ENCODE measurements around the gene UBE2G2. TPM values are rescaled to one million over a fixed set of nuclear protein-coding genes. Genes with fewer than 3 reads are reported as not detected.

The UBE2G2 gene
- total and polyA plus RNA-seq, 2 of the 4 experiments (the other 2 are of a cell fraction): 65.4 to 91.7 TPM

DNA sequence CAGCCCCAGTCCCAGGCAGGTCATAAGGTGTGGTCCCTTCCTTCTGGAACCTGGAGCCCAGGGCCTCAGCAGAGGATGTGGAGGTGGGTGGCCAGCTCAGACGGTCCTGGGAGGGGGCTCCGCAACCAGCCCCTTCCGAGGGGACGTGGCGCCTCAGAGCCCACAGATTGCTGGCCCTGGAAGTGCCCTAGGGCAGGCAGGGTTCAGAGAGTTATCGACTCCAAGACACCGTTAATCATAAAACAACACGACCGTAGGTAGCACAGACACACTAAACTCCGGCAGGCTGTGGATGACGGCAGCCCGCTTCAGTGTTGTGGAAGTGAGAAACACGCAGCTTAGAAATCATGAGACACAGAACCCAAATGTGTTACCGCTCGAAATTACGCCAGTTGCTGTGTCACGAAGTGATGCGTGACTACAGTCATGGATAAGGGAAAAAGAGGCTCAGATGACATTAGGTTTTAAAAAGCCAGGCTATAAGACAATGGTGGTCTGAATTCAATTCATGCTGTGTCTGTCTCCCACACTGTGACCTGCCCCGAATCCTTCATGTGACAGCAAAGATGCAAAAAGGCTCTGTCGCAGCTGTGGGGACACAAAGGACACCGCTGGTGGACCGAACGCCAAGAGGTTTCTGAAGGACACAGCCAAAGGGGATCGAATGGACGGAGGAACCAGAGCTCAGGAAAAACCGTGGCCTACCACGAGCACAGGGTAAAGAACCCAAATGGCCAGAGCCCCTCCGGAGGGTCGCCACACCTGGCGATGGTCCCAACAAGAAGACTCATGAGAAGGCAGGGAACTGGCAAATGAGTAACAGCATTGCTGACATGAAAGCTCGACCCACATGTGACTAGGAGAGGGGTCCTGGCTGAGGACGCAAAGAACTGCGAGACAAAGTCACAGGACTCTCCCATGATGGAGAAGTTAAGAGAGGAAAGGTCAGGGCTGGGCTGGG, 17.9 kb upstream of the UBE2G2 start:
- no peak overlapping the region for H3K4me2 ChIP-seq (ENCODE audit: low read depth, low read length)
- no peaks in the 10 kb centered on the region for H3K36me3 ChIP-seq (ENCODE audit: control insufficient read depth, insufficient read depth, low read length)
- ChIA-PET CTCF (no interaction called here), POLR2A (ENCODE audit: unreplicated experiment) (no interaction called here)
- H3K4me3 ChIP-seq (ENCODE audit: insufficient read depth, low read depth, low read length): no peak overlapping the region
- TF ChIP-seq POLR2A (IDR thresholded peaks at IDR 0.05; ENCODE audit: low read depth, low read length) (no peak), CEBPB (IDR thresholded peaks at IDR 0.05; ENCODE audit: low read depth, low read length) (no peak), MXI1 (IDR thresholded peaks at IDR 0.05; ENCODE audit: borderline replicate concordance, low read depth, low read length) (no peak)
- dilution Hi-C loops (cut with HindIII; ENCODE audit: low sequenced_read_pairs, unreplicated experiment): no loop called here
- peak overlapping the region; percentile 43 for H2AK5ac ChIP-seq (ENCODE audit: low read depth, low read length)
- no peak overlapping the region for H2BK120ac ChIP-seq (ENCODE audit: low read depth, low read length)
- peaks cover 12 to 39% of the 10 kb centered on the region in 2 experiments for H3K79me1 ChIP-seq (ENCODE audit: low read depth in 1 of 2, low read length in 2 of 2)
- no peak overlapping the region for H2AFZ ChIP-seq (replicated peaks; ENCODE audit: low read length, poor library complexity)
- H3K9me3 ChIP-seq (ENCODE audit: control insufficient read depth, insufficient read depth, low read length): peaks cover 39% of the 10 kb centered on the region
- no peak overlapping the region for H3K4ac ChIP-seq (ENCODE audit: low read depth, low read length)
- H2BK20ac ChIP-seq (ENCODE audit: low read depth, low read length): no peak overlapping the region
- no peak overlapping the region for H4K5ac ChIP-seq (ENCODE audit: low read depth, low read length)
- no peak overlapping the region for H4K91ac ChIP-seq (ENCODE audit: insufficient read depth, low read depth, low read length)
- BruUV-seq (replicated peaks): no TSS peak
- peaks cover 8% of the 10 kb centered on the region for H3K9me1 ChIP-seq (ENCODE audit: insufficient read depth, low read length)
- intact Hi-C loops (cut with micrococcal nuclease): loop anchor here (5.0 kb wide), 1 partner anchor 53 kb away; the partner anchor contains the start of gene PTTG1IP
- no peak for ATAC-seq (ENCODE audit: low read depth)
- no peak overlapping the region for H3K23ac ChIP-seq (ENCODE audit: low read depth, low read length)
- H4K8ac ChIP-seq (ENCODE audit: low read depth in 2 of 2, low read length in 2 of 2): no peak overlapping the region
- no peak overlapping the region for H3K27ac ChIP-seq (ENCODE audit: insufficient read depth, low read length)
- peaks cover 8% of the 10 kb centered on the region; the same call in 1 of the 2 replicates for H3K4me1 ChIP-seq (ENCODE audit: control insufficient read depth, insufficient read depth, low read length)
- in situ Hi-C loops (cut with MboI; ENCODE audit: low sequenced_read_pairs): loop anchor here (25.0 kb wide), 1 partner anchor 293 kb away; no protein-coding TSS in a partner anchor
- H3K27me3 ChIP-seq (ENCODE audit: control insufficient read depth, insufficient read depth, low read length): no peaks in the 10 kb centered on the region
- peak overlapping the region; percentile 95 for H2AK9ac ChIP-seq (replicated peaks; ENCODE audit: low read depth, low read length, poor library complexity)
- H3K14ac ChIP-seq (replicated peaks; ENCODE audit: low read depth, low read length): no peak overlapping the region
- no peak overlapping the region for H2BK5ac ChIP-seq (ENCODE audit: low read depth, low read length, poor library complexity, severe bottlenecking)
- no peak for DNase-seq
- H2BK15ac ChIP-seq (ENCODE audit: low read depth, low read length): no peak overlapping the region
- H4K20me1 ChIP-seq (ENCODE audit: insufficient read depth, low read length): peaks cover 29% of the 10 kb centered on the region
- H3K56ac ChIP-seq (ENCODE audit: extremely low read depth, insufficient read depth, low read length): no peak overlapping the region
- 99% methylated on average over 21 of the region's 33 CpGs; no CpG with 5 or more reads in 1 of the 2 experiments for WGBS, 2 experiments (ENCODE audit: extremely low coverage in 2 of 2, insufficient read length in 1 of 2)
- no peak overlapping the region for H3K18ac ChIP-seq (ENCODE audit: low read depth, low read length)
- H3K9ac ChIP-seq (ENCODE audit: low read depth, low read length): no peak overlapping the region
